Transverse colon (tissue), 4 donors: ENCODE results near the gene CFAP53. TPM values are rescaled to one million over a fixed set of nuclear protein-coding genes. Genes with fewer than 3 reads are reported as not detected.
A peak's percentile ranks its signal among the peaks of the same experiment; 100 is the strongest.

Source experiments
- DNase-seq: peaks from one replicate; pipeline ENCODE4 v3.0.0-alpha.2; 2019
- H3K27ac ChIP-seq, 4 donors: fragments of 200-600 bp; sonication (generic); 2 replicates each; pipeline ENCODE4 v1.5.1; 2016 to 2018; ENCODE audit warnings: inconsistent platforms in 4 of 4
- H3K27me3 ChIP-seq: fragments of 200-600 bp; sonication (generic); 2 replicates; pipeline ENCODE4 v1.5.1; 2017; ENCODE audit warnings: inconsistent platforms
- H3K36me3 ChIP-seq, 4 donors: fragments of 200-600 bp; sonication (generic); 2 replicates each; pipeline ENCODE4 v1.5.1; 2017 to 2019; ENCODE audit warnings: inconsistent platforms in 4 of 4
- H3K4me1 ChIP-seq, 4 donors: fragments of 200-600 bp; sonication (generic); 2 replicates each; pipeline ENCODE4 v1.5.1; 2017 to 2020; ENCODE audit warnings: inconsistent platforms in 4 of 4
- H3K4me3 ChIP-seq, 4 donors: fragments of 200-600 bp; sonication (generic); 1 replicate in 1 of 4; 2 replicates in 3 of 4; pipeline versions ENCODE4 v1.5.1 to v1.6.1; 2017 to 2019; ENCODE audit warnings: inconsistent platforms in 4 of 4
- H3K9me3 ChIP-seq, 2 donors: fragments of 200-600 bp; sonication (generic); 2 replicates each; pipeline ENCODE4 v1.5.1; 2017 to 2019; ENCODE audit warnings: inconsistent platforms in 2 of 2
- CTCF ChIP-seq, 5 experiments: fragments of 200-600 bp in 3 of 5; fragments of 450-650 bp in 2 of 5; sonication (generic) in 3 of 5; IDR thresholded peaks; 1 replicate in 2 of 5; 2 replicates in 3 of 5; pipeline ENCODE4 v1.5.1; 2016 to 2017; ENCODE audit warnings: antibody characterized with exemption in 5 of 5, inconsistent platforms in 3 of 5, mild to moderate bottlenecking in 2 of 5, moderate library complexity in 1 of 5
- EP300 ChIP-seq: sonication (generic); formaldehyde crosslinking; IDR thresholded peaks from one replicate; pipeline ENCODE4 v1.6.1; 2017; ENCODE audit warnings: antibody characterized with exemption, low read depth
- POLR2A ChIP-seq: fragments of 450-650 bp; IDR thresholded peaks from one replicate; pipeline ENCODE4 v1.6.1; 2016; ENCODE audit warnings: antibody characterized with exemption, mild to moderate bottlenecking, moderate library complexity
- POLR2AphosphoS5 ChIP-seq, 3 donors: sonication (generic); formaldehyde crosslinking; IDR thresholded peaks; one replicate each; pipeline ENCODE4 v1.6.1; 2016; ENCODE audit warnings: antibody characterized with exemption in 3 of 3
- WGBS, 2 donors: methylation state at CpG; one replicate each; pipeline ENCODE4 v1.1.5; 2018; ENCODE audit warnings: low coverage in 1 of 2; 5-methylcytosine and 5-hydroxymethylcytosine counted together
- in situ Hi-C, 4 donors: fragments of 200-750 bp; cut with MboI; loops; one replicate each; pipeline versions ENCODE4 v1.15.0 to v1.15.1; 2017; ENCODE audit warnings: low sequenced_read_pairs in 3 of 4, low pct_ligation_motif_present in 1 of 4, low pct_unique_long_range_greater_than_20kb in 1 of 4
- intact Hi-C: fragments of 100-400 bp; cut with DNase I; formaldehyde crosslinking; loops from one replicate; pipeline ENCODE4 v1.15.1; 2023; ENCODE audit warnings: low total_unique reads
- total RNA-seq, 4 donors: library from RNA; depleted of rRNA; stranded (reverse); fragments of >200 nt; gene quantifications; one replicate each; pipeline ENCODE4 v1.1.0, GENCODE V29; 2016

CFAP53 gene, protein sequence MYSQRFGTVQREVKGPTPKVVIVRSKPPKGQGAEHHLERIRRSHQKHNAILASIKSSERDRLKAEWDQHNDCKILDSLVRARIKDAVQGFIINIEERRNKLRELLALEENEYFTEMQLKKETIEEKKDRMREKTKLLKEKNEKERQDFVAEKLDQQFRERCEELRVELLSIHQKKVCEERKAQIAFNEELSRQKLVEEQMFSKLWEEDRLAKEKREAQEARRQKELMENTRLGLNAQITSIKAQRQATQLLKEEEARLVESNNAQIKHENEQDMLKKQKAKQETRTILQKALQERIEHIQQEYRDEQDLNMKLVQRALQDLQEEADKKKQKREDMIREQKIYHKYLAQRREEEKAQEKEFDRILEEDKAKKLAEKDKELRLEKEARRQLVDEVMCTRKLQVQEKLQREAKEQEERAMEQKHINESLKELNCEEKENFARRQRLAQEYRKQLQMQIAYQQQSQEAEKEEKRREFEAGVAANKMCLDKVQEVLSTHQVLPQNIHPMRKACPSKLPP
- 1 to 10 TPM in 1 of 4 donors, under 1 TPM in 2, not detected in 1; 0.27 to 4.2 (median 0.48) TPM for total RNA-seq

GRCh38 chr18:50266248-50266704, at the start of gene CFAP53:
Gene CFAP53 (minus strand): TSS chr18:50266495. CDS start chr18:50266404, 91 bp downstream.
- in situ Hi-C loops (no loop called here), intact Hi-C loops (no loop called here)
- Histone ChIP-seq H3K9me3 (no peaks in the 10 kb centered on the region), H3K36me3 (peaks cover 0 to 8% (median 2%) of the 10 kb centered on the region in 4 donors), H3K27ac (peak within 1 kb of the TSS; percentile 32 to 83 (median 50)), H3K4me3 (peak within 1 kb of the TSS; percentile 46 to 71 (median 60)), H3K4me1 (peaks cover 0 to 13% (median 9%) of the 10 kb centered on the region in 4 donors), H3K27me3 (no peaks in the 10 kb centered on the region)
- peak; percentile 94 for DNase-seq
- 1% methylated on average over 30 of the region's 37 CpGs; no CpG with 5 or more reads in 1 of the 2 donors for WGBS, 2 donors
- TF ChIP-seq POLR2AphosphoS5 (IDR thresholded peaks at IDR 0.05) (peak in 2 of 3 donors; percentile 49 to 63), EP300 (no peak), POLR2A (peak; percentile 20)

DNA sequence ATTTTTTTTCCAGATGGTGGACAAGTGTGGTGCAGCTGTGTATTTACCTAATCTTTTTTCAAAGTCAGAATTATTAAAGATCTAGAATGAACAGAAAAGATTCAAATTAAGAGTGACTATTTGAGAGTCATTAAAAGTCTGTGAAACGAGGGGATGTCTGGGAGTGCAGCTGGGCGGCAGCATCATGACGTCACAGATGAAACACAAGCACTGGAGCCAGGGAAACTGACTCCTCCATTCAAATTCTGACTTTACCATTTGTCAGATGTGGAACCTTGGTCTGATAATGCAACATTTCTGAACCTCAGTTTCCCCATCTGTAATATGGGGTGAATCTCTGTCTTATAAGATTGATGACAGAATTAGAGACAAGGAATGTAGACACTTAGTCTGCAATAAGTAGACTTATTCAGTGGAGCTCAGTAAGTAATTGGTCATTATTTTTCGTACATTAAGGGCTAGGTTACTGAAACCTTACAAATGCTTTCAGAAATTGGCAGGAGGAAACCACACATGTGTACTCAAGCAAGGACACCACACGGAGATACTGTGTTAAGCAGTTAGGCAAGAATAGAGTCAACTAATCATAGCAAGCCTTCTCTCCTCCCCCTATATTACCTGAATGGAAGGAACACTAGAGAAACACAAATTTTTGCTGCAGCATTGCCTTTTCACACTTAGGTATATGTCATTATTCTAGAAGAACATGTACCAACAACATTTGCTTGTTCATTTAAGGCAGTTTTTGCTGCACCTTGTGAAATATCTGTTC, 49.0 kb upstream of the CFAP53 start:
- TF ChIP-seq POLR2A (no peak), CTCF (IDR thresholded peaks at IDR 0.05) (no peak), POLR2AphosphoS5 (IDR thresholded peaks at IDR 0.05) (no peak), EP300 (no peak)
- H3K36me3 ChIP-seq = no peaks in the 10 kb centered on the region
- H3K27me3 ChIP-seq = peaks cover 21% of the 10 kb centered on the region
- no peak overlapping the region for H3K4me3 ChIP-seq
- no peaks in the 10 kb centered on the region for H3K4me1 ChIP-seq
- WGBS, 2 donors = 56 to 60% methylated on average over 5 of the region's 5 CpGs
- no peak overlapping the region for H3K27ac ChIP-seq
- in situ Hi-C loops (loop anchor here in 1 of 4 donors (25.0 kb wide), 1 partner anchor 897 kb away; no protein-coding TSS in a partner anchor), intact Hi-C loops (no loop called here)
- H3K9me3 ChIP-seq = no peaks in the 10 kb centered on the region
- no peak for DNase-seq

DNA sequence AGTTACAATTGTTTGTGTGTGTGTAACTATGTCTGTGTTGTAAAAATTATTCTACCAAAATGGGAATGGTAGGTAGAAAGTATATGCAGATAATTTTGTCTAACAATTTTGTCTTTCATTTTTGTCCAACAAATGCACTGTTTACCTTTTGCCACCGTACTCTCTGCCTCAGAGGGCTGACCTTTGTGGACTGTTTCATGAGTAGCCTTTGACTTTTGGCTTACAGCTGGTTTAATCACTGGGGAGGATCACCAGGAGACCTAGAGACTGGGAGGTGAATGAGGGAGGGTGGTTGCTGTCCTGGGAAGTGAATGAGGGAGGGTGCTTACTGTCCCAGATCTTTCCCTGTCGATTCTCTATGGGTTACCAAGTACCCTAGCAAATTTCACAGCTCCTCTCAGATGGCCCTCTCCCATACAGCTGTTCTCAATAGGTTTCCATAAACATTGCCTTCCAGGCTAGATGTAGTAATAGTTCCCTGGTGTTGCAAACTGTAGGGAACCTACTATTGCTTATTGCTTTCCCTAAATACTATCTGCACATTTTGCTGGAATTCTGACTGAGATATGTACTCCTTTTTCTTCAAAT, 47.7 kb upstream of the CFAP53 start:
- Histone ChIP-seq H3K36me3 (no peaks in the 10 kb centered on the region), H3K27ac (no peak overlapping the region), H3K4me3 (no peak overlapping the region), H3K27me3 (peaks cover 19% of the 10 kb centered on the region), H3K9me3 (no peaks in the 10 kb centered on the region), H3K4me1 (no peaks in the 10 kb centered on the region)
- DNase-seq = no peak
- TF ChIP-seq CTCF (IDR thresholded peaks at IDR 0.05) (no peak), POLR2A (no peak), POLR2AphosphoS5 (IDR thresholded peaks at IDR 0.05) (no peak), EP300 (no peak)
- in situ Hi-C loops (loop anchor here in 1 of 4 donors (25.0 kb wide), 1 partner anchor 898 kb away; no protein-coding TSS in a partner anchor), intact Hi-C loops (no loop called here)
- 0 to 30% methylated on average over 1 to 2 of the region's 2 CpGs for WGBS, 2 donors

DNA sequence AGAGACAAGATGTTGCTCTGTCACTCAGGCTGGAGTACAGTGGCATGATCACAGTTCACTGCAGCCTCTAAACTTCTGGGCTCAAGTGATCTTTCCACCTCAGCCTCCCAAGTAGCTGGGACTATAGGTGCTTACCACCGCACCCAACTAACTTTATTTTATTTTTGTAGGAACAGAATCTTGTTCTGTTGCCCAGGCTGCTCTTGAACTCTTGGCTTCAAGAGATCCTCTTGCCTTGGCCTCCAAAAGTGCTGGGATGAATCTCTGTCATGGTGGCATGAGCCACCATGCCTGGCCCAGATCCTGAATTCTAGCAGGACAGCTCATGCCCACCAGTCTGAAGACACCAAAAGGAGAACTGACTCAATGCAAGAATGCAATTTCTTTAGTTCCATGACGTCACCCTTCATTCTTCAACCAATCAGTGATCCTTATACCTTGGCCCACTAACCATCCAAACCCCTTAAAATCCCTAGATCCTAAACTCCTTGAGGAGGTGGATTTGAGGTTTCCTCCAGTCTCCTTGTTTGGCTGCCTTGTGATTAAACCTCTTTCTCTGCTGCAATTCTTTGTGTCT, 46.8 kb upstream of the CFAP53 start:
- in situ Hi-C loops (loop anchor here in 1 of 4 donors (25.0 kb wide), 1 partner anchor 899 kb away; no protein-coding TSS in a partner anchor), intact Hi-C loops (no loop called here)
- no peaks in the 10 kb centered on the region for H3K9me3 ChIP-seq
- H3K4me3 ChIP-seq = no peak overlapping the region
- H3K27me3 ChIP-seq = peaks cover 19% of the 10 kb centered on the region
- DNase-seq = no peak
- peak overlapping the region in 1 of 4 donors; percentile 50 for H3K27ac ChIP-seq
- peaks cover 0 to 6% (median 2%) of the 10 kb centered on the region in 4 donors for H3K4me1 ChIP-seq
- no peak for TF ChIP-seq POLR2AphosphoS5 (IDR thresholded peaks at IDR 0.05)
- TF ChIP-seq CTCF (IDR thresholded peaks at IDR 0.05) = no peak
- TF ChIP-seq POLR2A = no peak
- TF ChIP-seq EP300 = no peak
- H3K36me3 ChIP-seq = no peaks in the 10 kb centered on the region
- 70 to 89% methylated on average over 2 of the region's 2 CpGs for WGBS, 2 donors
